Right lobe of liver (tissue), 4 donors: Measurements from ENCODE around the gene CFAP47.
"Not testable (repeated sequence)": the region's sequence is repeated elsewhere in the genome, so short reads cannot be mapped to it uniquely, and the experiment has no call there.

ENCODE experiments used
- CTCF ChIP-seq, 4 donors: fragments of 200-600 bp in 3 of 4; fragments of 450-650 bp in 1 of 4; IDR thresholded peaks; one replicate each; pipeline versions ENCODE4 v1.5.1 to v1.8.0; 2016 to 2022; ENCODE audit warnings: antibody characterized with exemption in 4 of 4, mild to moderate bottlenecking in 2 of 4
- POLR2A ChIP-seq: fragments of 450-650 bp; IDR thresholded peaks from one replicate; pipeline ENCODE4 v1.6.1; 2017; ENCODE audit warnings: antibody characterized with exemption, mild to moderate bottlenecking
- donor health status: DM: no; HTN: no; CAD: no.
- donor health status: DM: no; HTN: no; CAD: no.
- donor health status: DM: no; HTN: yes; CAD: no.

GRCh38 chrX:36088939-36089338, 169.4 kb downstream of the CFAP47 start:
- TF ChIP-seq CTCF (IDR thresholded peaks at IDR 0.05); POLR2A: not testable (repeated sequence)
